GM12875 (cell line): Measurements from ENCODE around the gene LDHA.

ENCODE experiments used
- H3K4me3 ChIP-seq: one replicate; pipeline ENCODE4 v1.5.1; 2011; ENCODE audit warnings: low read depth, low read length, control low read depth
- CTCF ChIP-seq: IDR thresholded peaks from 2 replicates; pipeline ENCODE4 v1.5.1; 2011; ENCODE audit warnings: low read depth, mild to moderate bottlenecking, control low read depth, inconsistent platforms, low read length, moderate library complexity, borderline replicate concordance; ENCODE audit not compliant: insufficient read depth

The LDHA gene

GRCh38 chr11:18366286-18366685, 28.1 kb upstream of the LDHA start:
- no peak overlapping the region for H3K4me3 ChIP-seq

GRCh38 chr11:18367431-18367830, 26.9 kb upstream of the LDHA start:
- TF ChIP-seq CTCF, result no peak
- H3K4me3 ChIP-seq, result no peak overlapping the region

More at GRCh38 chr11:18366286-18366685, 28.1 kb upstream of the LDHA start:
- no peak for TF ChIP-seq CTCF

GRCh38 chr11:18368221-18368620, 26.1 kb upstream of the LDHA start:
- no peak overlapping the region for H3K4me3 ChIP-seq
- TF ChIP-seq CTCF, result no peak

- TF ChIP-seq CTCF, result no peak
- no peak overlapping the region for H3K4me3 ChIP-seq
Observed at GRCh38 chr11:18369398-18369797, 25.0 kb upstream of the LDHA start.

GRCh38 chr11:18371279-18371678, 23.1 kb upstream of the LDHA start:
- no peak overlapping the region for H3K4me3 ChIP-seq
- TF ChIP-seq CTCF, result no peak

GRCh38 chr11:18372201-18372600, 22.2 kb upstream of the LDHA start:
- no peak for TF ChIP-seq CTCF
- no peak overlapping the region for H3K4me3 ChIP-seq

GRCh38 chr11:18374956-18375355, 19.4 kb upstream of the LDHA start:
- TF ChIP-seq CTCF, result no peak
- no peak overlapping the region for H3K4me3 ChIP-seq
